Measurements from ENCODE around the gene KCNIP4. TPM values are rescaled to one million over a fixed set of nuclear protein-coding genes. Genes with fewer than 3 reads are reported as not detected.

KCNIP4 gene
- total RNA-seq, 1 experiment from 2014 or later = not detected

GRCh38 chr4:21795091-21795490 lies 153.5 kb downstream of the KCNIP4 start:
- no peak for DNase-seq (ENCODE audit: low read depth)
- in situ Hi-C loops (cut with HindIII; ENCODE audit: low pct_unique_long_range_greater_than_20kb, low sequenced_read_pairs) = no loop called here

GRCh38 chr4:21792736-21793135 lies 155.8 kb downstream of the KCNIP4 start:
- no peak for DNase-seq (ENCODE audit: low read depth)
- in situ Hi-C loops (cut with HindIII; ENCODE audit: low pct_unique_long_range_greater_than_20kb, low sequenced_read_pairs) = no loop called here

- in situ Hi-C loops (cut with HindIII; ENCODE audit: low pct_unique_long_range_greater_than_20kb, low sequenced_read_pairs) = no loop called here
- DNase-seq (ENCODE audit: low read depth) = peak; percentile 28
Measured at GRCh38 chr4:21790438-21791029, 158.0 kb downstream of the KCNIP4 start.

GRCh38 chr4:21780148-21780547 lies 168.4 kb downstream of the KCNIP4 start:
- in situ Hi-C loops (cut with HindIII; ENCODE audit: low pct_unique_long_range_greater_than_20kb, low sequenced_read_pairs) = no loop called here
- no peak for DNase-seq (ENCODE audit: low read depth)

GRCh38 chr4:21778702-21779101 lies 169.9 kb downstream of the KCNIP4 start:
- no peak for DNase-seq (ENCODE audit: low read depth)
- in situ Hi-C loops (cut with HindIII; ENCODE audit: low pct_unique_long_range_greater_than_20kb, low sequenced_read_pairs) = no loop called here

- in situ Hi-C loops (cut with HindIII; ENCODE audit: low pct_unique_long_range_greater_than_20kb, low sequenced_read_pairs) = no loop called here
- DNase-seq (ENCODE audit: low read depth) = no peak
Measured at GRCh38 chr4:21775703-21776102, 172.9 kb downstream of the KCNIP4 start.

- in situ Hi-C loops (cut with HindIII; ENCODE audit: low pct_unique_long_range_greater_than_20kb, low sequenced_read_pairs) = loop anchor here (25.0 kb wide), 1 partner anchor 257 kb away; no protein-coding TSS in a partner anchor
- peak; percentile 71 for DNase-seq (ENCODE audit: low read depth)
Measured at GRCh38 chr4:21769404-21770147, 179.0 kb downstream of the KCNIP4 start.

- peak; percentile 39 for DNase-seq (ENCODE audit: low read depth)
- in situ Hi-C loops (cut with HindIII; ENCODE audit: low pct_unique_long_range_greater_than_20kb, low sequenced_read_pairs) = loop anchor here (25.0 kb wide), 1 partner anchor 256 kb away; no protein-coding TSS in a partner anchor
Measured at GRCh38 chr4:21768349-21769310, 179.9 kb downstream of the KCNIP4 start.

- peak; percentile 71 for DNase-seq (ENCODE audit: low read depth)
- in situ Hi-C loops (cut with HindIII; ENCODE audit: low pct_unique_long_range_greater_than_20kb, low sequenced_read_pairs) = loop anchor here (25.0 kb wide), 1 partner anchor 254 kb away; no protein-coding TSS in a partner anchor
Measured at GRCh38 chr4:21765810-21766407, 182.7 kb downstream of the KCNIP4 start.

- DNase-seq (ENCODE audit: low read depth) = no peak
- in situ Hi-C loops (cut with HindIII; ENCODE audit: low pct_unique_long_range_greater_than_20kb, low sequenced_read_pairs) = loop anchor here (25.0 kb wide), 1 partner anchor 252 kb away; no protein-coding TSS in a partner anchor
Measured at GRCh38 chr4:21763855-21764254, 184.7 kb downstream of the KCNIP4 start.

- DNase-seq (ENCODE audit: low read depth) = no peak
- in situ Hi-C loops (cut with HindIII; ENCODE audit: low pct_unique_long_range_greater_than_20kb, low sequenced_read_pairs) = loop anchor here (25.0 kb wide), 1 partner anchor 245 kb away; no protein-coding TSS in a partner anchor
Measured at GRCh38 chr4:21757248-21757647, 191.3 kb downstream of the KCNIP4 start.

- in situ Hi-C loops (cut with HindIII; ENCODE audit: low pct_unique_long_range_greater_than_20kb, low sequenced_read_pairs) = loop anchor here (25.0 kb wide), 1 partner anchor 241 kb away; no protein-coding TSS in a partner anchor
- DNase-seq (ENCODE audit: low read depth) = no peak
Measured at GRCh38 chr4:21753084-21753760, 195.3 kb downstream of the KCNIP4 start.

GRCh38 chr4:21752616-21753015 lies 196.0 kb downstream of the KCNIP4 start:
- in situ Hi-C loops (cut with HindIII; ENCODE audit: low pct_unique_long_range_greater_than_20kb, low sequenced_read_pairs) = loop anchor here (25.0 kb wide), 1 partner anchor 240 kb away; no protein-coding TSS in a partner anchor
- no peak for DNase-seq (ENCODE audit: low read depth)

- no peak for DNase-seq (ENCODE audit: low read depth)
- in situ Hi-C loops (cut with HindIII; ENCODE audit: low pct_unique_long_range_greater_than_20kb, low sequenced_read_pairs) = loop anchor here (25.0 kb wide), 1 partner anchor 238 kb away; no protein-coding TSS in a partner anchor
Measured at GRCh38 chr4:21749924-21750323, 198.6 kb downstream of the KCNIP4 start.

- DNase-seq (ENCODE audit: low read depth) = no peak
- in situ Hi-C loops (cut with HindIII; ENCODE audit: low pct_unique_long_range_greater_than_20kb, low sequenced_read_pairs) = no loop called here
Measured at GRCh38 chr4:21749412-21749811, 199.2 kb downstream of the KCNIP4 start.

- no peak for DNase-seq (ENCODE audit: low read depth)
- in situ Hi-C loops (cut with HindIII; ENCODE audit: low pct_unique_long_range_greater_than_20kb, low sequenced_read_pairs) = no loop called here
Measured at GRCh38 chr4:21744046-21744445, 204.5 kb downstream of the KCNIP4 start.

GRCh38 chr4:21742326-21742725 lies 206.2 kb downstream of the KCNIP4 start:
- in situ Hi-C loops (cut with HindIII; ENCODE audit: low pct_unique_long_range_greater_than_20kb, low sequenced_read_pairs) = no loop called here
- DNase-seq (ENCODE audit: low read depth) = no peak
